HG03175 (cell line): Measurements from ENCODE around the gene CHRNE.
"Not testable (repeated sequence)": the region's sequence is repeated elsewhere in the genome, so short reads cannot be mapped to it uniquely, and the experiment has no call there.

Experiments used
- ATAC-seq: cut with Tn5 transposase; IDR thresholded peaks from one replicate; pipeline ENCODE4 v1.9.1; 2021; ENCODE audit warnings: mild to moderate bottlenecking, moderate library complexity; ENCODE audit not compliant: unreplicated experiment

CHRNE gene

GRCh38 chr17:4939796-4940554, 37.1 kb upstream of the CHRNE start, which contains the start of the genes RNF167 and SLC25A11:
TSS of gene RNF167 (plus strand) at chr17:4940268. CDS start at chr17:4940910, 642 bp downstream.
TSS of gene SLC25A11 (minus strand) at chr17:4940046. CDS start at chr17:4939910, 136 bp downstream.
- ATAC-seq = peak; percentile 81

- no peak for ATAC-seq
These were observed 36.6 kb upstream of the CHRNE start for GRCh38 chr17:4939546-4939795.

- ATAC-seq = no peak
These were observed 36.0 kb upstream of the CHRNE start for GRCh38 chr17:4938688-4939545.

GRCh38 chr17:4938069-4938491, 35.2 kb upstream of the CHRNE start:
- no peak for ATAC-seq

GRCh38 chr17:4937553-4937952, 34.7 kb upstream of the CHRNE start:
- ATAC-seq = no peak

GRCh38 chr17:4936436-4936835, 33.5 kb upstream of the CHRNE start:
- ATAC-seq = no peak

GRCh38 chr17:4935650-4936049, 32.8 kb upstream of the CHRNE start:
- no peak for ATAC-seq

GRCh38 chr17:4934173-4934979, 31.5 kb upstream of the CHRNE start:
- ATAC-seq = no peak

- ATAC-seq = no peak
These were observed 30.7 kb upstream of the CHRNE start for GRCh38 chr17:4933646-4934045.

GRCh38 chr17:4932756-4933155, 29.9 kb upstream of the CHRNE start:
- ATAC-seq = no peak

GRCh38 chr17:4931963-4932362, 29.1 kb upstream of the CHRNE start, which contains the start of gene GP1BA:
TSS of gene GP1BA (plus strand) at chr17:4932277. CDS start at chr17:4932605, 328 bp downstream.
- no peak for ATAC-seq

- ATAC-seq = no peak
These were observed 26.0 kb upstream of the CHRNE start for GRCh38 chr17:4928881-4929280.

- ATAC-seq = not testable (repeated sequence)
These were observed 23.9 kb upstream of the CHRNE start for GRCh38 chr17:4926577-4927335.

GRCh38 chr17:4921320-4921719, 18.4 kb upstream of the CHRNE start:
- ATAC-seq = no peak

- no peak for ATAC-seq
These were observed 17.6 kb upstream of the CHRNE start for GRCh38 chr17:4920351-4921048.

- ATAC-seq = no peak
These were observed 16.7 kb upstream of the CHRNE start for GRCh38 chr17:4919511-4920047.

GRCh38 chr17:4914551-4914950, 11.7 kb upstream of the CHRNE start:
- ATAC-seq = not testable (repeated sequence)

- ATAC-seq = no peak
These were observed 11.1 kb upstream of the CHRNE start for GRCh38 chr17:4913994-4914393.

GRCh38 chr17:4908711-4909496, 6.0 kb upstream of the CHRNE start:
- peak; percentile 46 for ATAC-seq
